CD4-positive, CD25-positive, alpha-beta regulatory T cell (primary cell): ENCODE measurements around the gene DHH. TPM values are rescaled to one million over a fixed set of nuclear protein-coding genes. Genes with fewer than 3 reads are reported as not detected.

Experiments
- ATAC-seq, 2 donors: fragments of 150-1000 bp; cut with Tn5 transposase; one replicate each; pipeline ENCODE4 v1.10.0; 2021; ENCODE audit warnings: low read depth in 2 of 2, moderate number of reproducible peaks in 2 of 2, moderate library complexity in 1 of 2
- DNase-seq, 3 donors: peaks; one replicate each; pipeline versions ENCODE4 v3.0.0 to v3.0.0-alpha.2; 2012 to 2022; ENCODE audit warnings: mixed read lengths in 1 of 3
- H3K27ac ChIP-seq: one replicate; pipeline ENCODE4 v1.7.0; 2013; ENCODE audit warnings: mild to moderate bottlenecking, low read length; ENCODE audit not compliant: insufficient read depth, poor library complexity, severe bottlenecking
- H3K27me3 ChIP-seq: one replicate; pipeline ENCODE4 v1.7.0; 2013; ENCODE audit warnings: low read length; ENCODE audit not compliant: control insufficient read depth, insufficient read depth
- H3K36me3 ChIP-seq: one replicate; pipeline ENCODE4 v1.7.0; 2013; ENCODE audit warnings: mild to moderate bottlenecking, low read length, moderate library complexity; ENCODE audit not compliant: control insufficient read depth, insufficient read depth
- H3K4me1 ChIP-seq: 2 replicates; pipeline ENCODE4 v1.7.0; 2013; ENCODE audit warnings: mild to moderate bottlenecking, low read length; ENCODE audit not compliant: insufficient read depth, control insufficient read depth, poor library complexity, severe bottlenecking
- H3K4me3 ChIP-seq: one replicate; pipeline ENCODE4 v1.7.0; 2013; ENCODE audit warnings: low read depth, mild to moderate bottlenecking, low read length, moderate library complexity
- H3K9me3 ChIP-seq, 2 experiments: 1 replicate in 1 of 2; 2 replicates in 1 of 2; pipeline ENCODE4 v1.7.0; 2013; ENCODE audit warnings: low read length in 2 of 2, mild to moderate bottlenecking in 1 of 2, moderate library complexity in 1 of 2; ENCODE audit not compliant: control insufficient read depth in 2 of 2
- H3K27ac Mint-ChIP-seq, 3 donors: one replicate each; pipeline ENCODE4 v1.8.0; 2020 to 2022; ENCODE audit warnings: mild to moderate bottlenecking in 3 of 3, mixed read lengths in 3 of 3, moderate library complexity in 2 of 3
- H3K27me3 Mint-ChIP-seq: one replicate; pipeline ENCODE4 v1.8.0; 2022; ENCODE audit warnings: mild to moderate bottlenecking, mixed read lengths
- H3K36me3 Mint-ChIP-seq: one replicate; pipeline ENCODE4 v1.8.0; 2020; ENCODE audit warnings: mixed read lengths
- H3K4me1 Mint-ChIP-seq, 4 donors: one replicate each; pipeline ENCODE4 v1.8.0; 2020 to 2022; ENCODE audit warnings: mixed read lengths in 4 of 4, mild to moderate bottlenecking in 1 of 4
- H3K4me3 Mint-ChIP-seq, 4 donors: one replicate each; pipeline ENCODE4 v1.8.0; 2020 to 2022; ENCODE audit warnings: mild to moderate bottlenecking in 4 of 4, mixed read lengths in 4 of 4, moderate library complexity in 3 of 4
- H3K9me3 Mint-ChIP-seq, 7 donors: one replicate each; pipeline ENCODE4 v1.8.0; 2020 to 2022; ENCODE audit warnings: mixed read lengths in 7 of 7, mild to moderate bottlenecking in 3 of 7, moderate library complexity in 2 of 7
- polyA plus RNA-seq, 4 donors: library from polyadenylated mRNA; unstranded; fragments of 300-500 nt; fragmentation: Illumina TruSeq; gene quantifications; one replicate each; pipeline ENCODE4 v1.2.3, GENCODE V29; 2021
- total RNA-seq: library from RNA; stranded (reverse); gene quantifications from one replicate; pipeline ENCODE4 v1.2.3, GENCODE V29; 2022

DHH gene
- total and polyA plus RNA-seq, 5 donors from 2014 or later, result 0.27 TPM; not detected in 4

- H3K36me3 Mint-ChIP-seq, result peaks cover 53% of the 10 kb centered on the region
These were observed 43.2 kb downstream of the DHH start for GRCh38 chr12:49051373-49051764.

GRCh38 chr12:49050507-49051372 is 43.9 kb downstream of the DHH start:
- ATAC-seq (no peak), DNase-seq (no peak)
- H3K9me3 ChIP-seq, result no peaks in the 10 kb centered on the region
- Mint-ChIP-seq H3K4me1 (peaks cover under 1 to 40% (median 18%) of the 10 kb centered on the region in 4 donors), H3K27ac (no peak overlapping the region), H3K27me3 (no peaks in the 10 kb centered on the region), H3K4me3 (no peak overlapping the region), H3K9me3 (no peaks in the 10 kb centered on the region), H3K36me3 (peaks cover 55% of the 10 kb centered on the region)
- H3K4me1 ChIP-seq, result peaks cover 11% of the 10 kb centered on the region
- H3K27ac ChIP-seq, result no peak overlapping the region
- no peak overlapping the region for H3K4me3 ChIP-seq
- H3K36me3 ChIP-seq, result peaks cover 89% of the 10 kb centered on the region
- H3K27me3 ChIP-seq, result no peaks in the 10 kb centered on the region

More at GRCh38 chr12:49051373-49051764, 43.2 kb downstream of the DHH start:
- Mint-ChIP-seq H3K9me3 (no peaks in the 10 kb centered on the region), H3K27me3 (no peaks in the 10 kb centered on the region), H3K4me1 (peaks cover 6 to 46% (median 24%) of the 10 kb centered on the region in 4 donors), H3K27ac (no peak overlapping the region), H3K4me3 (no peak overlapping the region)
- H3K4me1 ChIP-seq, result peaks cover 17% of the 10 kb centered on the region
- peaks cover 83% of the 10 kb centered on the region for H3K36me3 ChIP-seq
- H3K9me3 ChIP-seq, result no peaks in the 10 kb centered on the region
- no peaks in the 10 kb centered on the region for H3K27me3 ChIP-seq
- DNase-seq (no peak), ATAC-seq (no peak)
- H3K27ac ChIP-seq, result no peak overlapping the region
- H3K4me3 ChIP-seq, result no peak overlapping the region

- no peaks in the 10 kb centered on the region for H3K27me3 Mint-ChIP-seq
- no peak for DNase-seq
- Histone ChIP-seq H3K27ac (no peak overlapping the region), H3K9me3 (no peaks in the 10 kb centered on the region), H3K4me1 (peaks cover 3% of the 10 kb centered on the region), H3K4me3 (no peak overlapping the region), H3K27me3 (no peaks in the 10 kb centered on the region), H3K36me3 (peaks cover 93% of the 10 kb centered on the region)
- no peak overlapping the region for H3K4me3 Mint-ChIP-seq
- H3K9me3 Mint-ChIP-seq, result no peaks in the 10 kb centered on the region
- no peak overlapping the region for H3K27ac Mint-ChIP-seq
- peaks cover 0 to 30% (median 8%) of the 10 kb centered on the region in 4 donors for H3K4me1 Mint-ChIP-seq
- peaks cover 51% of the 10 kb centered on the region for H3K36me3 Mint-ChIP-seq
- no peak for ATAC-seq
These were observed 44.9 kb downstream of the DHH start for GRCh38 chr12:49049566-49050224.

GRCh38 chr12:49048953-49049352 is 45.6 kb downstream of the DHH start:
- Mint-ChIP-seq H3K27me3 (no peaks in the 10 kb centered on the region), H3K27ac (no peak overlapping the region), H3K4me3 (no peak overlapping the region), H3K4me1 (peaks cover 0 to 24% (median 6%) of the 10 kb centered on the region in 4 donors), H3K9me3 (no peaks in the 10 kb centered on the region), H3K36me3 (peaks cover 55% of the 10 kb centered on the region)
- Histone ChIP-seq H3K27ac (no peak overlapping the region), H3K36me3 (peaks cover 91% of the 10 kb centered on the region), H3K4me1 (no peaks in the 10 kb centered on the region), H3K27me3 (no peaks in the 10 kb centered on the region), H3K9me3 (no peaks in the 10 kb centered on the region), H3K4me3 (no peak overlapping the region)
- ATAC-seq, result no peak
- no peak for DNase-seq

- Histone ChIP-seq H3K36me3 (peaks cover 92% of the 10 kb centered on the region), H3K9me3 (no peaks in the 10 kb centered on the region), H3K4me3 (no peak overlapping the region), H3K27ac (no peak overlapping the region), H3K27me3 (no peaks in the 10 kb centered on the region), H3K4me1 (no peaks in the 10 kb centered on the region)
- peaks cover 51% of the 10 kb centered on the region for H3K36me3 Mint-ChIP-seq
- no peak for DNase-seq
- no peak overlapping the region for H3K4me3 Mint-ChIP-seq
- no peaks in the 10 kb centered on the region for H3K9me3 Mint-ChIP-seq
- no peak overlapping the region for H3K27ac Mint-ChIP-seq
- H3K4me1 Mint-ChIP-seq, result peaks cover 0 to 12% (median 5%) of the 10 kb centered on the region in 4 donors
- ATAC-seq, result no peak
- H3K27me3 Mint-ChIP-seq, result no peaks in the 10 kb centered on the region
These were observed 48.3 kb downstream of the DHH start for GRCh38 chr12:49046129-49046895.

- Mint-ChIP-seq H3K36me3 (peaks cover 44% of the 10 kb centered on the region), H3K9me3 (no peaks in the 10 kb centered on the region), H3K4me3 (no peak overlapping the region), H3K27me3 (no peaks in the 10 kb centered on the region), H3K4me1 (peaks cover 0 to 5% (median 3%) of the 10 kb centered on the region in 4 donors), H3K27ac (peak overlapping the region in 2 of 3 donors; percentile 7 to 78)
- no peak overlapping the region for H3K27ac ChIP-seq
- peaks cover 87% of the 10 kb centered on the region for H3K36me3 ChIP-seq
- no peaks in the 10 kb centered on the region for H3K27me3 ChIP-seq
- ATAC-seq (no peak), DNase-seq (no peak)
- H3K4me3 ChIP-seq, result no peak overlapping the region
- H3K4me1 ChIP-seq, result no peaks in the 10 kb centered on the region
- H3K9me3 ChIP-seq, result no peaks in the 10 kb centered on the region
These were observed 49.9 kb downstream of the DHH start for GRCh38 chr12:49044660-49045059.

GRCh38 chr12:49043856-49044258 is 50.7 kb downstream of the DHH start:
- no peaks in the 10 kb centered on the region for H3K9me3 Mint-ChIP-seq
- no peaks in the 10 kb centered on the region for H3K27me3 Mint-ChIP-seq
- H3K9me3 ChIP-seq, result no peaks in the 10 kb centered on the region
- H3K27me3 ChIP-seq, result no peaks in the 10 kb centered on the region
- peak; percentile 73 to 77 for ATAC-seq
- no peak overlapping the region for H3K4me3 ChIP-seq
- no peak overlapping the region for H3K27ac ChIP-seq
- H3K36me3 ChIP-seq, result peaks cover 87% of the 10 kb centered on the region
- H3K4me1 Mint-ChIP-seq, result peaks cover 0 to 5% (median 3%) of the 10 kb centered on the region in 4 donors
- no peaks in the 10 kb centered on the region for H3K4me1 ChIP-seq
- H3K4me3 Mint-ChIP-seq, result no peak overlapping the region
- peak overlapping the region; percentile 5 to 80 (median 71) for H3K27ac Mint-ChIP-seq
- DNase-seq, result peak; percentile 63 to 78 (median 72)
- H3K36me3 Mint-ChIP-seq, result peaks cover 46% of the 10 kb centered on the region
